Raji (cell line): ENCODE results near the gene PARD6A.

Experiments
- POLR2A ChIP-seq: IDR thresholded peaks from 2 replicates; pipeline ENCODE4 v1.6.1; 2011; ENCODE audit warnings: low read depth, low read length, control low read depth; ENCODE audit not compliant: insufficient read depth

The PARD6A gene

DNA sequence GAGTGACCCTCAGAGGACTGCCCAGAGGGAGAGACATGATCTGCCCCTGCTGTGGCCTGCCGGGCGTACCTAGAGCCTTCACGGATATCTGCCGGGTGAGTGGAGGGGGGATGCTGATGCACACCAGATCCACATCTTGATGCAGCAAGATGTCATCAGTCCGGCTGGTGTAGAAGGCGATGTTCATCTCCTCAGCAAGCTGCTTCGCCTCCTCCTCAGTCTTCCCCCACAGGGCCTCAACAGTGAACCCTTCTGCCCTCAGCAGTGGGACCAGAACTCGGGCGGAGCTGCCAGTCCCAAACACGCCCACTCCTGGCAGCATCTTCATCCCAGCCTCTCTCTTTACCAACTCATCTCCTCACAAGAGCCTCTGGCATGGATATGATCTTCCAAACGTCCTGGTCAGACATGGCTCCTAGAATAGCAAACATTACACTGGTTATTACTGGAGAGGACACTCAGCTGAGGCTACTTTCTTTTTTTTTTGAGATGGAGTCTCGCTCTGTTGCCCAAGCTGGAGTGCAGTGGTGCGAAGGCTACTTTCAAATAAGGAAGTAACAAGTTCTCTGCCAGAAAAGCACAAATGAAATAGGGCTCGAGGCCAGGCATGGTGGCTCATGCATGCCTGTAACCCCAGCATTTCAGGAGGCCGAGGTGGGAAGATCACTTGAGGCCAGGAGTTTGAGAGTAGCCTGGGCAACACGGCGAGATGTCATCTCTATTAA is 24.8 kb downstream of the PARD6A start:
- TF ChIP-seq POLR2A: no peak

DNA sequence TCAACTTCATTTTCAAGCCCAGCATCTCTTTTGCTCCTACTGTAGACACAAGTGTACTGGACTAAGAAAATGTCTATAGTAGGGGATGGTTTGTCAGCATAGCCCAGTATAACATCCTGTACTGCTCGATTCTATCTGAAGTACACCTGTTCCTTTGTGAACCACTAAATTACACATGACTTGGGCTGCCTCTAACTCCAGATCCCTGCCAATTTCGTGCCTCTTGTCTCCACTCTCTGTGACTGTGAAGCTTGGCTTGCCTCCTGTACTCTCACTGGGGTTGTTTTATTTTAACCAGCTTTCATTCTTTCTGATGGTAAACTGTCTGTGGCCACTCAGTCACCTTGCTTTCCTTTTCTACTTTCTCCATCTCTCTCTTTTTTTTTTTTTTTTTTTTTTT is 33.9 kb downstream of the PARD6A start:
- TF ChIP-seq POLR2A: no peak

DNA sequence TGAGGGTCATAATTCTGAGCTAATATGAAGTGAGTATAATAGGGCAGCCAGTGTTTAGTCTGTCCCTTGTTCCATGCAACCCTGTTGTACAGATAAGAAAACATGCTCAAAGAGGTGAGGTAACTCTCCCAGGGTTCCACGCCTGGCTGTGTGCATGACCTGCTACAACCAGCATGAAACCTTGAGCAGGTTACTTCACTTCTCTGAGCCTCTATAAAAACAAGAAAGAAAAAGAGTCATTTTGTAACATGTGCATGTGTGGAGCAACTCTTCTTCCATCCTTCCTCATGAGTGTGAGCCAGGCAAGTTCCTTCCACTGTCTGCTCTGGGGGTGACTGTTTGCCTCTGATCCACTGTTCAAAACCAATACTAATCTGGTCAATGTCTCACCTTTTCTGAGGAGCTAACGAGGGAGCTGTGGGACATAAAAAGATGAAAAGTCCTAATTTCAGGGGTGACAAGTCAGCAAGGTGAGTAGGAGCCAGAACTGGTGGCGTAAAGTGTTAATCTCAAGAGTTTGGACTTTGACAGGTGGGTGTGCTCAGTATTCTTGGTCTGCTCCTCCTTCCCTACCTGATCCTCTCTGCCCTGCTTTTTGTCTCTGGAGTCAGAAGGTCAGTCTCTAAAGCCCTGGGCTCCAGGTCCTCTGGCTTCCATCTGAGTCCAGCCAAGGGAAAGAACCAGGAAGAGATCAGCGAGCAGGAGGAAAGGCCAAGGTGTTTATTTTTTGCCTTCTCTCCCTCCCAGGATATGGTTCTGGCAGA is 36.8 kb downstream of the PARD6A start:
- no peak for TF ChIP-seq POLR2A

DNA sequence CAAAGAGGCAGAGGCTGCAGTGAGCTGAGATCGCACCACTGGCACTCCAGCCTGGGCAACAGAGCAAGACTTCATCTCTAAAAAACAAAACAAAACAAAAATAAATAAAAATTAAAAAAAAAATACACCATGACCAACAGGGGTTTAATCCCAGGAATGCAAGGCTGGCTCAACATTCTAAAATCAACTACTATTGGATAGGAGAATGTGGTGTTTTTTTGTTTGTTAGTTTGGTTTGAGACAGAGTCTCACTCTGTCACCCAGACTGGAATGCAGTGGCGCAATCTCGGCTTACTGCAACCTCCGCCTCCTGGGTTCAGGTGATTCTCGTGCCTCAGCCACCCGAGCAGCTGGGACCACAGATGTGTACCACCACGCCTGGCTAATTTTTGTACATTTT is 38.5 kb downstream of the PARD6A start:
- no peak for TF ChIP-seq POLR2A

DNA sequence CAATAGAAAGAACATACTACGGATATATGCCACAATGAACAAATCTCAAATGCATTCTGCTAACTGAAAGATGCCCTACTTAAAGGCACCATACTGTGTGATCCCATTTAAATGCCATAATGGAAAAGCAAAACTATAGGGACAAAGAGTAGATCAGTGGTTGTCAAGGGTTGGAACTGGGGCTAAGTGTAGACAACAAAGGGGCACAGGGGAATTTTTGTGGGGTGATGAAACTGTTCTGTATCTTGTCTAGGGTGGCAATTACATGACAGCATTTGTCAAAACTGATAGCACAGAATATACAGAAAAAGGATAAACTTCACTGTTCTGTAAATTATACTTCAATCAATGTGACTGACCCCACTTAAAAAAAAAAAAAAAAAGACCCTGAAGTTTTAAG is 40.7 kb downstream of the PARD6A start:
- no peak for TF ChIP-seq POLR2A

DNA sequence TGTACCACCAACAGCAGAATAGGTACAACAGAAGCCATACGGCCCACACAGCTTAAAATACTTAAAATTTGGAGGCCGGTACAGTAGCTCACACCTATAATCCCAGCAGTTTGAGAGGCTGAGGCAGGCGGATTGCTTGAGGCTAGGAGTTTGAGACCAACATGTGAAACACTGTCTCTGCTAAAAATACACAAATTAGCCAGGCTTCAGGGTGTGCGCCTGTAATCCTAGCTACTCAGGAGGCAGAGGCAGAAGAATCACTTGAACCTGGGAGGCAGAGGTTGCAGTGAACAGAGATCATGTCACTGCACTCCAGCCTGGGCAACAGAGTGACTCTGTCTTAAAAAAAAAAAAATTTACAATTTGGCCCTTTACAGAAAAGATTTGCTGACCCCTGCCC is 41.4 kb downstream of the PARD6A start:
- TF ChIP-seq POLR2A: no peak

DNA sequence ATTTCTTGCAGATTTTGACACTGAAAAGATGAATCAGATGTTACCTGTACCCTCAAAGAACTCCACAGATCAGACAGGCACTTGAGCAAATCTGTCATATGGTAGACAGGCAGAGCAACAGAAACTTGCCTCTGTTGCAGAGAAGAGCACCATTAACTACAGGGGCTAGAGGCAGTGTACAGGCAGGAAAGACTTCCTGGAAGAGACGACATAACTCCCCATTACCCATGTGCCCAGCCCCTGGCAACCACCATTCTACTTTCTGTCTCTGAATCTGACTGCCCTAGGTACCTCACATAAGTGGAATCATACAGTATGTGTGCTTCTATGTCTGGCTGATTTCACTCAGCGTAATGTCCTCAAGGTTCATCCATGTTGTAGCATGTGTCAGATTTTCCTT is 42.9 kb downstream of the PARD6A start:
- no peak for TF ChIP-seq POLR2A

DNA sequence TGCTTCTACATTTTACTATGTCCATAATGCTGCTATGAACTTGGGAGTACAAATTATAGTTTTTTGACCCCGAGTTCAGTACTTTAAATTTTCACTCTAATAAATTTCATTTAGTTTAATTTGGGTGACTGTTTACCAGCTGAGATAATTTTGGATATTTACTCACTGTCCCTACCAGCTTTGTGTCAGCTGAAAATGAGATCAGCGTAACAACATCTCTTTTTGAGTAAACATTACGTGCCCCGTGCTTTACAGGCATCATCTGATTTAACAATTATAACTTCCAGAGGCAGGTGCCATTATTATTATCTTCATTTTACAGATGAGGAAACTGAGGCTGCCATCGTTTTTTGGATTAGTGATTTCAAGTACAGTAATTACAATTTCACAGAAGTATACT is 43.4 kb downstream of the PARD6A start:
- no peak for TF ChIP-seq POLR2A

DNA sequence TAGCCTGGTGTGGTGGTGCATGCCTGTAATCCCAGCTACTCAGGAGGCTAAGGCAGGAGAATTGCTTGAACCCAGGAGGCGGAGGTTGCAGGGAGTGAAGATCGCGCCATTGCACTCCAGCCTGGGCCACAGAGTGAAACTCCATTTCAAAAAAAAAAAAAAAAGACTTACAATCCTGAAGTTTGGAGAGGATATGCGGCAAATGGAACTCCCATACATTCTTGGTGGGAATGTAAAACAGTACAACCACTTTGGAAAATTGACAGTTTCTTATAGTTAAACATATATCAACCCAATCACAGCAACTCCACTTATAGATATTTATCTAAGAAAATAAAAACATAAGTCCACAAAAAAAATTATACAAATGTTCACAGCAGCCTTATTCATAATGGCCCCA is 46.5 kb downstream of the PARD6A start:
- no peak for TF ChIP-seq POLR2A

DNA sequence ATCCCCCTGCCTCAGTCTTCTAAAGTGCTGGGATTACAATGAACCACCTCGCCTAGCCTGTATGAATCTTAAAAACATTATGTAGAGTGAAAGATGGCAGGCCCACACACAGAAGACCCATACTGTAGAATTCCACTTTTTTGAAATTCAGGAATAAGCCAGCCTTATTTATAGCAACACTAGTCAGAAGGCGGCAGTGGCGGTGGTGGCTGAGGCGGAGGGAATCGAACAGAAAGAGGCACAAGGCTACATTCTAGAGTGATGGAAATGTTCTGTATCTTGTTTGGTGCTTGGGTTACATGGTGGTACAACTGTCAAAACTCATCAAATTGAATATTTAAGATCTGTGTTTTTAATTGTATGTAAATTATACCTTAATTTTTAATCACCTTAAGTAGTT is 47.0 kb downstream of the PARD6A start:
- TF ChIP-seq POLR2A: no peak

DNA sequence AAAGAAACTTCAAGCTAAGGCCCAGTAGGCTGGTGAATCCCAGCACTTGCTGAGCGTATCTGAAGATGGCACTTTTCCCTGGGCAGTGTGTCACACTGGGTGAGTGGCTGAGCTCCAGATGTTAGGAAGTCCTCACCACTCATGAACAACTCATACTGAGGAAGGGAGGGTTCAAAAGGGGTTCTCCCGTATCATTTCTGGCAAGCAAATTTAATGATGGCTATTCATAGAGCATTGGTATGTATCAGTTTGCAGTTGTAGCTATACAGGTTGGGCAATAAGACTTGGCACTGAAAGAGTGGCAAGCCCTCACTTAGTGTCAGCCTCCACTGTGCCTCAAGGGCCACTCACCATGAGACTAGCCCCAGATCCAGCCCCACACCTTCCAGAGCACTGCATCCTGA is 47.6 kb downstream of the PARD6A start:
- TF ChIP-seq POLR2A: no peak

DNA sequence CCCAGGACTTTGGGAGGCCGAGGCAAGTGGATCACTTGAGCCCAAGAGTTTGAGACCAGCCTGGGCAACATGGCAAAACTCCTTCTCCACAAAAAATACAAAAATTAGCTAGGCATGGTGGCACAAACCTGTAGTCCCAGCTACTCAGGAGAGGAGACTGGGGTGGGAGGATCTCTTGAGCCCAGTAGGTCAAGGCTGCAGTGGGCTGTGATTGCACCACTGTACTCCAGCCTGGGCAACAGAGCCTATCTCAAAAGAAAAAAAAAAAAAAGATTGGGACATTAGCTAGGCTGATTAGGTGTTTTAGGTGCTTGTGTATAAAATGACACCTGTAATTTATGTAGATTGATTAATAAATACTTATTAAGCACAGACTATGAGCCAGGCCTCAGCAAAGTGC is 48.3 kb downstream of the PARD6A start:
- no peak for TF ChIP-seq POLR2A

DNA sequence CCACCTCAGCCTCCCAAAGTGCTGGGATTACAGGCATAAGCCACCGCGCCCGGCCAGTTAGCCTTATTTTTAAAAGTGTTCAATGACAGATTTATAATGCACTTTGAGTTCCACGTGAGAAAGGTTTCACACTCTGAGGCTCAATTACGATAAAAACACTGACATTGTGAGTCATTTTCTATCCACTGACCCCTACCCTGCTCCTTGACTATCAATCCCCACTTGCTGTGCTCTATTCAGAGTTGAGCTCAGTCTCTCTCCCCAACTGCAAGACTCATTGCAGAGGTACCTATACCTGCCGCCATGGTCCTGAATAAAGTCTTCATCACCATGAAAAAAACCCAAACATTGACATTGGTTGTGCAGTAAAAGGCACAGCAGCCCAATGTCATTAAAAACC is 49.8 kb downstream of the PARD6A start:
- TF ChIP-seq POLR2A: no peak
